Thoracic aorta (tissue), 2 donors: Measurements from ENCODE around the gene CPN2. TPM values are rescaled to one million over a fixed set of nuclear protein-coding genes. Genes with fewer than 3 reads are reported as not detected.
A peak's percentile ranks its signal among the peaks of the same experiment; 100 is the strongest.

Source experiments
- ATAC-seq: fragments of 150-250 bp; one replicate; pipeline ENCODE4 v1.8.0; 2017; ENCODE audit warnings: low read depth; ENCODE audit not compliant: insufficient number of reproducible peaks, low FRiP score
- DNase-seq: peaks from one replicate; pipeline ENCODE4 v3.0.0-alpha.2; 2020; ENCODE audit warnings: low spot score
- H3K27ac ChIP-seq, 2 donors: fragments of 200-600 bp; sonication (generic); 1 replicate in 1 of 2; 2 replicates in 1 of 2; pipeline ENCODE4 v1.5.1; 2016; ENCODE audit warnings: mild to moderate bottlenecking in 2 of 2, moderate library complexity in 2 of 2
- H3K27me3 ChIP-seq: fragments of 200-600 bp; sonication (generic); replicated peaks from 2 replicates; pipeline ENCODE4 v1.6.0; 2016; ENCODE audit warnings: mild to moderate bottlenecking; ENCODE audit not compliant: insufficient read depth
- H3K36me3 ChIP-seq: fragments of 200-600 bp; sonication (generic); one replicate; pipeline ENCODE4 v1.5.1; 2016
- H3K4me1 ChIP-seq, 2 donors: fragments of 200-600 bp; sonication (generic); 1 replicate in 1 of 2; 2 replicates in 1 of 2; pipeline versions ENCODE4 v1.5.1 to v1.6.0; 2016; ENCODE audit warnings: low read depth in 2 of 2, mild to moderate bottlenecking in 1 of 2; ENCODE audit not compliant: control insufficient read depth in 1 of 2
- H3K4me3 ChIP-seq: fragments of 200-600 bp; sonication (generic); 2 replicates; pipeline ENCODE4 v1.5.1; 2016; ENCODE audit warnings: mild to moderate bottlenecking
- H3K9me3 ChIP-seq: fragments of 200-600 bp; sonication (generic); 2 replicates; pipeline ENCODE4 v1.5.1; 2016
- CTCF ChIP-seq: fragments of 200-600 bp; sonication (generic); IDR thresholded peaks from one replicate; pipeline ENCODE4 v1.5.1; 2019; ENCODE audit warnings: antibody characterized with exemption
- total RNA-seq, 2 donors: library from RNA; depleted of rRNA; stranded (reverse); fragments of >200 nt; gene quantifications; one replicate each; pipeline versions ENCODE4 v1.1.0 to v1.2.3, GENCODE V29; 2016

CPN2 gene
- not detected for total RNA-seq

GRCh38 chr3:194351080-194351672 is at the start of gene CPN2:
TSS of gene CPN2 (minus strand) at chr3:194351328. CDS start at chr3:194342702, 8,626 bp downstream.
- no peak for ATAC-seq
- no peak for DNase-seq
- no peak for TF ChIP-seq CTCF

GRCh38 chr3:194399874-194400411 is 48.8 kb upstream of the CPN2 start:
- no peak for TF ChIP-seq CTCF
- H3K4me1 ChIP-seq = peaks cover 8 to 13% of the 10 kb centered on the region in 2 donors
- no peaks in the 10 kb centered on the region for H3K27me3 ChIP-seq
- no peak overlapping the region for H3K27ac ChIP-seq
- H3K36me3 ChIP-seq = no peaks in the 10 kb centered on the region
- ATAC-seq = no peak
- no peak overlapping the region for H3K4me3 ChIP-seq
- no peaks in the 10 kb centered on the region for H3K9me3 ChIP-seq
- DNase-seq = no peak

More at GRCh38 chr3:194351080-194351672, at the start of gene CPN2:
- no peaks in the 10 kb centered on the region for H3K9me3 ChIP-seq
- H3K36me3 ChIP-seq = no peaks in the 10 kb centered on the region
- no peaks in the 10 kb centered on the region for H3K4me1 ChIP-seq
- no peak within 1 kb of the TSS for H3K4me3 ChIP-seq
- no peaks in the 10 kb centered on the region for H3K27me3 ChIP-seq
- no peak within 1 kb of the TSS for H3K27ac ChIP-seq

- ATAC-seq (no peak), DNase-seq (no peak)
- H3K9me3 ChIP-seq = no peaks in the 10 kb centered on the region
- H3K4me3 ChIP-seq = peak within 1 kb of the TSS; percentile 57
- no peak for TF ChIP-seq CTCF
- H3K27me3 ChIP-seq = no peaks in the 10 kb centered on the region
- H3K36me3 ChIP-seq = no peaks in the 10 kb centered on the region
- no peak within 1 kb of the TSS for H3K27ac ChIP-seq
- H3K4me1 ChIP-seq = peaks cover 8 to 13% of the 10 kb centered on the region in 2 donors
Measured at GRCh38 chr3:194399166-194399565, 48.0 kb upstream of the CPN2 start, which contains the start of gene GP5. TSS of gene GP5 (minus strand) at chr3:194399266. CDS start at chr3:194398282, 984 bp downstream.

GRCh38 chr3:194397757-194398312 is 46.7 kb upstream of the CPN2 start:
- Histone ChIP-seq H3K4me1 (peaks cover 8 to 13% of the 10 kb centered on the region in 2 donors), H3K9me3 (no peaks in the 10 kb centered on the region), H3K27me3 (no peaks in the 10 kb centered on the region), H3K27ac (no peak overlapping the region), H3K4me3 (peak overlapping the region; percentile 57), H3K36me3 (no peaks in the 10 kb centered on the region)
- DNase-seq = no peak
- TF ChIP-seq CTCF = no peak
- no peak for ATAC-seq

GRCh38 chr3:194396859-194397756 is 46.0 kb upstream of the CPN2 start:
- no peak for DNase-seq
- Histone ChIP-seq H3K27ac (no peak overlapping the region), H3K9me3 (no peaks in the 10 kb centered on the region), H3K36me3 (no peaks in the 10 kb centered on the region), H3K27me3 (no peaks in the 10 kb centered on the region), H3K4me1 (peaks cover 8 to 13% of the 10 kb centered on the region in 2 donors), H3K4me3 (peak overlapping the region; percentile 57)
- ATAC-seq = no peak
- no peak for TF ChIP-seq CTCF
